Inflammatory macrophage treated with lipopolysaccharide for 4 hours (primary cell): ENCODE measurements around the gene BIRC7.

Experiments used
- DNase-seq: peaks from one replicate; pipeline ENCODE4 v3.0.0-alpha.2; 2020

The BIRC7 gene

GRCh38 chr20:63268671-63269439, 33.1 kb downstream of the BIRC7 start:
- no peak for DNase-seq

- no peak for DNase-seq
Measured at GRCh38 chr20:63269724-63270123, 34.0 kb downstream of the BIRC7 start.

GRCh38 chr20:63270606-63271325, 35.1 kb downstream of the BIRC7 start:
- DNase-seq, result no peak

- DNase-seq, result peak; percentile 94
Measured at GRCh38 chr20:63272105-63273058, 36.7 kb downstream of the BIRC7 start, which contains the start of gene ARFGAP1. Gene ARFGAP1, plus strand, starts transcription at chr20:63272813. Its CDS starts 2,768 bp downstream, at chr20:63275581.

GRCh38 chr20:63273059-63273579, 37.4 kb downstream of the BIRC7 start:
- no peak for DNase-seq

- DNase-seq, result no peak
Measured at GRCh38 chr20:63273635-63274380, 38.1 kb downstream of the BIRC7 start.

GRCh38 chr20:63274381-63275228, 38.9 kb downstream of the BIRC7 start:
- DNase-seq, result no peak

GRCh38 chr20:63275825-63276224, 40.1 kb downstream of the BIRC7 start:
- DNase-seq, result no peak

GRCh38 chr20:63276956-63277355, 41.3 kb downstream of the BIRC7 start:
- DNase-seq, result no peak

- no peak for DNase-seq
Measured at GRCh38 chr20:63277466-63278272, 42.0 kb downstream of the BIRC7 start.

GRCh38 chr20:63278661-63279060, 43.0 kb downstream of the BIRC7 start:
- DNase-seq, result no peak

GRCh38 chr20:63279931-63280330, 44.2 kb downstream of the BIRC7 start:
- DNase-seq, result no peak

GRCh38 chr20:63280371-63280770, 44.7 kb downstream of the BIRC7 start:
- DNase-seq, result no peak

GRCh38 chr20:63280929-63281545, 45.3 kb downstream of the BIRC7 start:
- DNase-seq, result no peak

- DNase-seq, result no peak
Measured at GRCh38 chr20:63281742-63282665, 46.3 kb downstream of the BIRC7 start.

- DNase-seq, result no peak
Measured at GRCh38 chr20:63282946-63283345, 47.2 kb downstream of the BIRC7 start.

- DNase-seq, result no peak
Measured at GRCh38 chr20:63283397-63284082, 47.8 kb downstream of the BIRC7 start.

GRCh38 chr20:63284083-63284440, 48.4 kb downstream of the BIRC7 start:
- DNase-seq, result no peak
